ENCODE results near the gene PGBD1.
A peak's percentile ranks its signal among the peaks of the same experiment; 100 is the strongest.

Gene PGBD1

GRCh38 chr6:28250747-28251146 lies 30.6 kb upstream of the PGBD1 start:
- Histone ChIP-seq H3K14ac (ENCODE audit: low read length) (no peak overlapping the region), H3K18ac (ENCODE audit: low read length) (no peak overlapping the region), H4K12ac (ENCODE audit: low read depth, low read length) (no peak overlapping the region), H3K4ac (ENCODE audit: low read depth, low read length) (no peak overlapping the region), H3K27me3 (ENCODE audit: insufficient read depth, low read length) (no peaks in the 10 kb centered on the region), H4K8ac (ENCODE audit: low read depth, low read length) (no peak overlapping the region), H4K91ac (ENCODE audit: low read depth, low read length) (no peak overlapping the region), H2BK120ac (ENCODE audit: insufficient read depth, low read length, poor library complexity) (no peak overlapping the region), H2BK5ac (ENCODE audit: low read depth, low read length, poor library complexity) (no peak overlapping the region), H3K27ac (ENCODE audit: low read depth, low read length) (no peak overlapping the region), H2AK5ac (ENCODE audit: low read length) (no peak overlapping the region), H3K9ac (ENCODE audit: low read length) (no peak overlapping the region), H3K4me1 (ENCODE audit: control insufficient read depth in 1 of 2, insufficient read depth in 2 of 2, low read length in 2 of 2) (peaks cover 6 to 9% of the 10 kb centered on the region in 2 experiments), H3K79me1 (ENCODE audit: low read length) (no peaks in the 10 kb centered on the region), H3K4me3 (ENCODE audit: low read depth, low read length) (no peak overlapping the region), H3K4me2 (ENCODE audit: low read length) (peak overlapping the region; percentile 32), H2BK12ac (ENCODE audit: low read length) (no peak overlapping the region), H2AFZ (ENCODE audit: insufficient read depth, low read length, poor library complexity) (no peak overlapping the region), H3K79me2 (ENCODE audit: control insufficient read depth, insufficient read depth, low read length, poor library complexity) (no peaks in the 10 kb centered on the region), H3K23ac (ENCODE audit: low read length) (no peak overlapping the region), H3K36me3 (ENCODE audit: control insufficient read depth in 1 of 2, insufficient read depth in 2 of 2, low read length in 2 of 2) (peaks cover 5 to 14% of the 10 kb centered on the region in 2 experiments), H3K9me3 (ENCODE audit: insufficient read depth, low read depth, low read length) (peaks cover 3% of the 10 kb centered on the region)
- no peak for DNase-seq
- no CpG with 5 or more reads among the region's 2 CpGs for WGBS (ENCODE audit: extremely low coverage, insufficient coverage, insufficient read length)

GRCh38 chr6:28251661-28252008 lies 29.7 kb upstream of the PGBD1 start:
- peak; percentile 19 to 48 for DNase-seq
- Histone ChIP-seq H3K9ac (ENCODE audit: low read length) (peak overlapping the region; percentile 23), H3K4ac (ENCODE audit: low read depth, low read length) (peak overlapping the region; percentile 41), H4K12ac (ENCODE audit: low read depth, low read length) (peak overlapping the region; percentile 63), H3K18ac (ENCODE audit: low read length) (peak overlapping the region; percentile 21), H3K27me3 (ENCODE audit: insufficient read depth, low read length) (no peaks in the 10 kb centered on the region), H2AFZ (ENCODE audit: insufficient read depth, low read length, poor library complexity) (peak overlapping the region; percentile 66), H3K79me2 (ENCODE audit: control insufficient read depth, insufficient read depth, low read length, poor library complexity) (no peaks in the 10 kb centered on the region), H2AK5ac (ENCODE audit: low read length) (no peak overlapping the region), H3K9me3 (ENCODE audit: insufficient read depth, low read depth, low read length) (peaks cover 3% of the 10 kb centered on the region), H2BK5ac (ENCODE audit: low read depth, low read length, poor library complexity) (no peak overlapping the region), H3K79me1 (ENCODE audit: low read length) (no peaks in the 10 kb centered on the region), H3K36me3 (ENCODE audit: control insufficient read depth in 1 of 2, insufficient read depth in 2 of 2, low read length in 2 of 2) (peaks cover 2 to 8% of the 10 kb centered on the region in 2 experiments), H3K14ac (ENCODE audit: low read length) (peak overlapping the region; percentile 61), H3K23ac (ENCODE audit: low read length) (no peak overlapping the region), H3K4me1 (ENCODE audit: control insufficient read depth in 1 of 2, insufficient read depth in 2 of 2, low read length in 2 of 2) (peaks cover 6 to 9% of the 10 kb centered on the region in 2 experiments), H2BK12ac (ENCODE audit: low read length) (no peak overlapping the region), H3K4me2 (ENCODE audit: low read length) (peak overlapping the region; percentile 77), H4K8ac (ENCODE audit: low read depth, low read length) (peak overlapping the region; percentile 98), H3K4me3 (ENCODE audit: low read depth, low read length) (peak overlapping the region; percentile 87), H4K91ac (ENCODE audit: low read depth, low read length) (peak overlapping the region; percentile 52), H2BK120ac (ENCODE audit: insufficient read depth, low read length, poor library complexity) (no peak overlapping the region), H3K27ac (ENCODE audit: low read depth, low read length) (no peak overlapping the region)
- no CpG with 5 or more reads among the region's 25 CpGs for WGBS (ENCODE audit: extremely low coverage, insufficient coverage, insufficient read length)

GRCh38 chr6:28252009-28252975 lies 29.1 kb upstream of the PGBD1 start, which contains the start of gene ZKSCAN4:
TSS of gene ZKSCAN4 (minus strand) at chr6:28252269. CDS start at chr6:28251980, 289 bp downstream.
- peak within 1 kb of the TSS; percentile 21 for H3K18ac ChIP-seq (ENCODE audit: low read length)
- peak within 1 kb of the TSS; percentile 44 for H3K4ac ChIP-seq (ENCODE audit: low read depth, low read length)
- no CpG with 5 or more reads among the region's 14 CpGs for WGBS (ENCODE audit: extremely low coverage, insufficient coverage, insufficient read length)
- H2BK5ac ChIP-seq (ENCODE audit: low read depth, low read length, poor library complexity): no peak within 1 kb of the TSS
- no peak within 1 kb of the TSS for H3K23ac ChIP-seq (ENCODE audit: low read length)
- H2BK12ac ChIP-seq (ENCODE audit: low read length): no peak within 1 kb of the TSS
- peak within 1 kb of the TSS; percentile 66 for H4K91ac ChIP-seq (ENCODE audit: low read depth, low read length)
- no peak within 1 kb of the TSS for H3K27ac ChIP-seq (ENCODE audit: low read depth, low read length)
- H3K9me3 ChIP-seq (ENCODE audit: insufficient read depth, low read depth, low read length): peaks cover 3% of the 10 kb centered on the region
- no peaks in the 10 kb centered on the region for H3K79me1 ChIP-seq (ENCODE audit: low read length)
- H4K8ac ChIP-seq (ENCODE audit: low read depth, low read length): peak within 1 kb of the TSS; percentile 99
- peak within 1 kb of the TSS; percentile 87 for H3K4me3 ChIP-seq (ENCODE audit: low read depth, low read length)
- no peaks in the 10 kb centered on the region for H3K79me2 ChIP-seq (ENCODE audit: control insufficient read depth, insufficient read depth, low read length, poor library complexity)
- H3K14ac ChIP-seq (ENCODE audit: low read length): peak within 1 kb of the TSS; percentile 61
- peak within 1 kb of the TSS; percentile 98 for H4K12ac ChIP-seq (ENCODE audit: low read depth, low read length)
- H3K9ac ChIP-seq (ENCODE audit: low read length): peak within 1 kb of the TSS; percentile 55
- peaks cover 2 to 8% of the 10 kb centered on the region in 2 experiments for H3K36me3 ChIP-seq (ENCODE audit: control insufficient read depth in 1 of 2, insufficient read depth in 2 of 2, low read length in 2 of 2)
- H3K27me3 ChIP-seq (ENCODE audit: insufficient read depth, low read length): no peaks in the 10 kb centered on the region
- peak within 1 kb of the TSS; percentile 77 for H3K4me2 ChIP-seq (ENCODE audit: low read length)
- peaks cover 6 to 9% of the 10 kb centered on the region in 2 experiments for H3K4me1 ChIP-seq (ENCODE audit: control insufficient read depth in 1 of 2, insufficient read depth in 2 of 2, low read length in 2 of 2)
- peak within 1 kb of the TSS; percentile 19 for H2BK120ac ChIP-seq (ENCODE audit: insufficient read depth, low read length, poor library complexity)
- DNase-seq: peak; percentile 67 to 94
- peak within 1 kb of the TSS; percentile 98 for H2AFZ ChIP-seq (ENCODE audit: insufficient read depth, low read length, poor library complexity)
- H2AK5ac ChIP-seq (ENCODE audit: low read length): no peak within 1 kb of the TSS

DNA sequence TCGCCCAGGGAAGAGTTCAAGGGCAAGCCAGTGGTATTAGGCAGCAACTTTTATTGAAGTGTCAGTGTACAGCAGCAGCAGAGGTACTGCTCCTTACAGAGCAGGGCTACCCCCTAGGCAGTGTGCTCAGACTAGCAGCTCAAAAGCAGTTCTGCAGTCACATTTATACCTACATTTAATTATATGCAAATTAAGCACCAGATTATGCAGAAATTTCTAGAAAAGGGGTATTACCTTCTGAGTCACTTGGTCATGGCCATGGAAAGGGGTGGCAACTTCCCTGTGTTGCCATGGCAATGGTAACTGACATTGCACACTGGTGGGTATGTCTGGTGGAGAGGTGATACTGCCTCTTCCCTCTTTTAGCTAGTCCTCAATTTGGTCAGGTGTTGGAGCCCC lies 27.3 kb upstream of the PGBD1 start:
- Histone ChIP-seq H3K4me3 (ENCODE audit: low read depth, low read length) (no peak overlapping the region), H3K9ac (ENCODE audit: low read length) (no peak overlapping the region), H3K9me3 (ENCODE audit: insufficient read depth, low read depth, low read length) (peaks cover 3% of the 10 kb centered on the region), H3K36me3 (ENCODE audit: control insufficient read depth in 1 of 2, insufficient read depth in 2 of 2, low read length in 2 of 2) (peaks cover 0 to 2% of the 10 kb centered on the region in 2 experiments), H2BK120ac (ENCODE audit: insufficient read depth, low read length, poor library complexity) (no peak overlapping the region), H3K4me2 (ENCODE audit: low read length) (no peak overlapping the region), H3K4me1 (ENCODE audit: control insufficient read depth in 1 of 2, insufficient read depth in 2 of 2, low read length in 2 of 2) (peaks cover 6 to 9% of the 10 kb centered on the region in 2 experiments), H2BK12ac (ENCODE audit: low read length) (no peak overlapping the region), H3K4ac (ENCODE audit: low read depth, low read length) (no peak overlapping the region), H3K27ac (ENCODE audit: low read depth, low read length) (no peak overlapping the region), H3K79me1 (ENCODE audit: low read length) (no peaks in the 10 kb centered on the region), H3K18ac (ENCODE audit: low read length) (no peak overlapping the region), H2AFZ (ENCODE audit: insufficient read depth, low read length, poor library complexity) (no peak overlapping the region), H4K8ac (ENCODE audit: low read depth, low read length) (no peak overlapping the region), H2BK5ac (ENCODE audit: low read depth, low read length, poor library complexity) (no peak overlapping the region), H2AK5ac (ENCODE audit: low read length) (no peak overlapping the region), H4K91ac (ENCODE audit: low read depth, low read length) (no peak overlapping the region), H4K12ac (ENCODE audit: low read depth, low read length) (no peak overlapping the region), H3K79me2 (ENCODE audit: control insufficient read depth, insufficient read depth, low read length, poor library complexity) (no peaks in the 10 kb centered on the region), H3K14ac (ENCODE audit: low read length) (no peak overlapping the region), H3K27me3 (ENCODE audit: insufficient read depth, low read length) (no peaks in the 10 kb centered on the region), H3K23ac (ENCODE audit: low read length) (no peak overlapping the region)
- no CpG with 5 or more reads among the region's 1 CpG for WGBS (ENCODE audit: extremely low coverage, insufficient coverage, insufficient read length)
- no peak for DNase-seq
